Measurements from ENCODE around the gene TYW1B. TPM values are rescaled to one million over a fixed set of nuclear protein-coding genes. Genes with fewer than 3 reads are reported as not detected.
"Not testable (repeated sequence)": the region's sequence is repeated elsewhere in the genome, so short reads cannot be mapped to it uniquely, and the experiment has no call there.

The TYW1B gene
- total and polyA plus RNA-seq, 2 donors (not counting 3 experiments of a cell fraction or from before 2014, with no cell fraction given), result 0.69 to 2.7 TPM

DNA sequence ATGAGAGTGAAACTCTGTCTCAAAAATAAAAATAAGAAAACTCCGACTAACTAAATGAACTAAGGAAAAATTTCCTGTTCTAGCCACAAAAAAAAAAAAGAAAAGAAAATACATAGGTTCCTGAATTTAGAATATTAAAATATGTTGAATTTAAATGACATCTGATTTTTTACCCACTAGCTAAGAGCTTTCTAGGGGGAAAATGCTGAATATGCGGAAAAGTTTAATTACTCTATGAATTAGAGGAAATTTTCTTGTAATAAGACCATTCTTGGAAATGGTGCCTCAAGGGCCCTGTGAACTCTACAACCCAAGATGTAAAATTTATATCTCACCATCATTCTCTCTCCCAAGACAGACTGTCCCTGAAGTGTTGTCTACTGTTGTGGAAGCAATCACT, 250.9 kb downstream of the TYW1B start:
- ChIA-PET POLR2A (no interaction called here), CTCF (no interaction called here)
- TF ChIP-seq EZH2 (IDR thresholded peaks at IDR 0.05; ENCODE audit: borderline replicate concordance, low read depth, low read length, severe bottlenecking) (no peak), FOS (IDR thresholded peaks at IDR 0.05; ENCODE audit: borderline replicate concordance, insufficient read depth, low read length) (no peak), POLR2AphosphoS5 (IDR thresholded peaks at IDR 0.05; ENCODE audit: insufficient read depth, low read depth, low read length) (no peak), GATA2 (IDR thresholded peaks at IDR 0.05; ENCODE audit: insufficient read depth, insufficient read length, low read depth, low read length) (no peak), JUN (IDR thresholded peaks at IDR 0.05; ENCODE audit: borderline replicate concordance, insufficient read depth, insufficient read length, low read depth) (no peak), POLR2A (IDR thresholded peaks at IDR 0.05; ENCODE audit: low read depth, low read length) (no peak), MYC (IDR thresholded peaks at IDR 0.05; ENCODE audit: low read depth, low read length) (no peak)
- TF ChIP-seq, protein P1, sequence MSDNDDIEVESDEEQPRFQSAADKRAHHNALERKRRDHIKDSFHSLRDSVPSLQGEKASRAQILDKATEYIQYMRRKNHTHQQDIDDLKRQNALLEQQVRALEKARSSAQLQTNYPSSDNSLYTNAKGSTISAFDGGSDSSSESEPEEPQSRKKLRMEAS (IDR thresholded peaks at IDR 0.05; ENCODE audit: insufficient read depth, insufficient read length), result no peak
- TF ChIP-seq, protein P2, sequence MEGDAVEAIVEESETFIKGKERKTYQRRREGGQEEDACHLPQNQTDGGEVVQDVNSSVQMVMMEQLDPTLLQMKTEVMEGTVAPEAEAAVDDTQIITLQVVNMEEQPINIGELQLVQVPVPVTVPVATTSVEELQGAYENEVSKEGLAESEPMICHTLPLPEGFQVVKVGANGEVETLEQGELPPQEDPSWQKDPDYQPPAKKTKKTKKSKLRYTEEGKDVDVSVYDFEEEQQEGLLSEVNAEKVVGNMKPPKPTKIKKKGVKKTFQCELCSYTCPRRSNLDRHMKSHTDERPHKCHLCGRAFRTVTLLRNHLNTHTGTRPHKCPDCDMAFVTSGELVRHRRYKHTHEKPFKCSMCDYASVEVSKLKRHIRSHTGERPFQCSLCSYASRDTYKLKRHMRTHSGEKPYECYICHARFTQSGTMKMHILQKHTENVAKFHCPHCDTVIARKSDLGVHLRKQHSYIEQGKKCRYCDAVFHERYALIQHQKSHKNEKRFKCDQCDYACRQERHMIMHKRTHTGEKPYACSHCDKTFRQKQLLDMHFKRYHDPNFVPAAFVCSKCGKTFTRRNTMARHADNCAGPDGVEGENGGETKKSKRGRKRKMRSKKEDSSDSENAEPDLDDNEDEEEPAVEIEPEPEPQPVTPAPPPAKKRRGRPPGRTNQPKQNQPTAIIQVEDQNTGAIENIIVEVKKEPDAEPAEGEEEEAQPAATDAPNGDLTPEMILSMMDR (IDR thresholded peaks at IDR 0.05; ENCODE audit: extremely low read depth in 1 of 2, insufficient read depth in 1 of 2, low read depth in 1 of 2, low read length in 2 of 2), result no peak
- no peak overlapping the region for H2AFZ ChIP-seq (ENCODE audit: low read depth, low read length)
- no peaks in the 10 kb centered on the region for H3K4me1 ChIP-seq (ENCODE audit: control insufficient read depth, extremely low read depth, insufficient read depth, low read length)
- H3K79me2 ChIP-seq (ENCODE audit: control insufficient read depth, insufficient read depth, low read length), result no peaks in the 10 kb centered on the region
- no peaks in the 10 kb centered on the region for H4K20me1 ChIP-seq (replicated peaks; ENCODE audit: control insufficient read depth, extremely low read depth, insufficient read depth, low read length)
- no TSS peak for BruUV-seq (replicated peaks)
- no peak overlapping the region for H3K4me2 ChIP-seq (ENCODE audit: insufficient read depth, low read length)
- no peaks in the 10 kb centered on the region for H3K9me3 ChIP-seq (replicated peaks; ENCODE audit: control insufficient read depth, insufficient read depth, low read length)
- H3K4me3 ChIP-seq (replicated peaks in 1 of 3; ENCODE audit: insufficient read depth in 1 of 3, low read depth in 1 of 3, low read length in 3 of 3), result no peak overlapping the region
- H3K27ac ChIP-seq (ENCODE audit: insufficient read depth, low read depth, low read length), result no peak overlapping the region
- H3K9ac ChIP-seq (replicated peaks; ENCODE audit: extremely low read depth, insufficient read depth, low read length), result no peak overlapping the region
- no peaks in the 10 kb centered on the region for H3K9me1 ChIP-seq (replicated peaks; ENCODE audit: control insufficient read depth, extremely low read depth, insufficient read depth, low read length)
- dilution Hi-C loops (cut with MboI; ENCODE audit: extremely low pct_ligation_motif_present, low sequenced_read_pairs), result no loop called here
- no peaks in the 10 kb centered on the region for H3K36me3 ChIP-seq (ENCODE audit: control insufficient read depth in 2 of 2, extremely low read depth in 1 of 2, insufficient read depth in 2 of 2, low read length in 2 of 2)
- FAIRE-seq (no peak), DNase-seq (ENCODE audit: low read depth, low spot score) (no peak)
- intact Hi-C loops (cut with micrococcal nuclease), result no loop called here
- H3K27me3 ChIP-seq (ENCODE audit: control insufficient read depth in 2 of 2, insufficient read depth in 2 of 2, low read length in 2 of 2), result no peaks in the 10 kb centered on the region

DNA sequence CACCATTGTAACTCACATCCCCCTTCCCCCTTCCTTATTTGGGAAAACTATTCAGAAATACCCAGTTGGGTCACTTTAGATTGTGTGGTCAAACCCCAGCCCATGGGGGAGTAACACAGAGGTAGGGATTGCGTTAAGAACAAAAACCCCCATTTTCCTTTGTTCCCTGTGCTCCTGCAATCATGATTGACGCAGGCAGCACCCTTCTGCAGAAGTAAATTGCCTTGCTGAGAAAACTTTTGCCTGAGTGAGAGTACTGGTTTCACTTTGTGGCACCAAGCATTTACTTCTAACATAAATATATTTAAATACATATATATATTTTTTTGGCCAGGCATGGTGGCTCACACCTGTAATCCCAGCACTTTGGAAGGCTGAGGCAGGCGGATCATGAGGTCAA, 266.0 kb downstream of the TYW1B start:
- H3K79me2 ChIP-seq (ENCODE audit: control insufficient read depth, insufficient read depth, low read length); CTCF ChIA-PET; BruUV-seq (replicated peaks); H3K4me1 ChIP-seq (ENCODE audit: control insufficient read depth, extremely low read depth, insufficient read depth, low read length); H3K9me3 ChIP-seq (replicated peaks; ENCODE audit: control insufficient read depth, insufficient read depth, low read length); DNase-seq (ENCODE audit: low read depth, low spot score); H3K36me3 ChIP-seq (ENCODE audit: control insufficient read depth in 2 of 2, extremely low read depth in 1 of 2, insufficient read depth in 2 of 2, low read length in 2 of 2); H2AFZ ChIP-seq (ENCODE audit: low read depth, low read length); H3K27ac ChIP-seq (ENCODE audit: insufficient read depth, low read depth, low read length); H3K27me3 ChIP-seq (ENCODE audit: control insufficient read depth in 2 of 2, insufficient read depth in 2 of 2, low read length in 2 of 2); POLR2A ChIA-PET; FAIRE-seq; H4K20me1 ChIP-seq (replicated peaks; ENCODE audit: control insufficient read depth, extremely low read depth, insufficient read depth, low read length); dilution Hi-C loops (cut with MboI; ENCODE audit: extremely low pct_ligation_motif_present, low sequenced_read_pairs); H3K9ac ChIP-seq (replicated peaks; ENCODE audit: extremely low read depth, insufficient read depth, low read length); H3K4me3 ChIP-seq (replicated peaks in 1 of 3; ENCODE audit: insufficient read depth in 1 of 3, low read depth in 1 of 3, low read length in 3 of 3); H3K9me1 ChIP-seq (replicated peaks; ENCODE audit: control insufficient read depth, extremely low read depth, insufficient read depth, low read length); intact Hi-C loops (cut with micrococcal nuclease); H3K4me2 ChIP-seq (ENCODE audit: insufficient read depth, low read length): not testable (repeated sequence)

DNA sequence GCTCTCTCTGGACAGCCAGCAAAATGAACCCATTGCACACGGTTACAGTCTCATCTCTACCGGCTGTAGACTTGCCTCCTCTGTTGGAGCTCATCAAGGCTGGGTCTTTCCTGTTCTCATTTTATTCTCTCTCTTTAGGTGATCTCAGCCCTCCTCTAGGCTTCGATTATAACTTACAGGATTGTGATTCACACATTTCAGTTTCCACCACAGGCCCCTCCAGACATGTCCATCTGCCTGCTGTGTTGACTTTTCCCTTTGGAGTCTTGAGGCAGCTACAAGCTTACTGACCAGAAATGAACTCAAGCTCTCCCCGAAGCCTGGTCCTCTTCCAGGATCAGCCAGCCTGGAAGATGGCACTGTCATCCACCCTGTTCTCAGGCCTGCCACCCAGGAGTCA, 268.5 kb downstream of the TYW1B start:
- POLR2A ChIA-PET; BruUV-seq (replicated peaks); DNase-seq (ENCODE audit: low read depth, low spot score); H3K27ac ChIP-seq (ENCODE audit: insufficient read depth, low read depth, low read length); H3K79me2 ChIP-seq (ENCODE audit: control insufficient read depth, insufficient read depth, low read length); FAIRE-seq; H3K4me3 ChIP-seq (replicated peaks in 1 of 3; ENCODE audit: insufficient read depth in 1 of 3, low read depth in 1 of 3, low read length in 3 of 3); H3K9me3 ChIP-seq (replicated peaks; ENCODE audit: control insufficient read depth, insufficient read depth, low read length); dilution Hi-C loops (cut with MboI; ENCODE audit: extremely low pct_ligation_motif_present, low sequenced_read_pairs); H4K20me1 ChIP-seq (replicated peaks; ENCODE audit: control insufficient read depth, extremely low read depth, insufficient read depth, low read length); CTCF ChIA-PET; H3K9ac ChIP-seq (replicated peaks; ENCODE audit: extremely low read depth, insufficient read depth, low read length); intact Hi-C loops (cut with micrococcal nuclease); H3K27me3 ChIP-seq (ENCODE audit: control insufficient read depth in 2 of 2, insufficient read depth in 2 of 2, low read length in 2 of 2); H3K4me2 ChIP-seq (ENCODE audit: insufficient read depth, low read length); H3K36me3 ChIP-seq (ENCODE audit: control insufficient read depth in 2 of 2, extremely low read depth in 1 of 2, insufficient read depth in 2 of 2, low read length in 2 of 2); H2AFZ ChIP-seq (ENCODE audit: low read depth, low read length); H3K4me1 ChIP-seq (ENCODE audit: control insufficient read depth, extremely low read depth, insufficient read depth, low read length); H3K9me1 ChIP-seq (replicated peaks; ENCODE audit: control insufficient read depth, extremely low read depth, insufficient read depth, low read length): not testable (repeated sequence)
